HEK293T (cell line): ENCODE data around the gene ARMS2.

ENCODE experiments used
- ARNT ChIP-seq: fragments of 450-650 bp; IDR thresholded peaks from 2 replicates; pipeline ENCODE4 v1.6.1; 2017; ENCODE audit warnings: mild to moderate bottlenecking
- BHLHE40 ChIP-seq: fragments of 450-650 bp; IDR thresholded peaks from 2 replicates; pipeline ENCODE4 v1.6.1; 2016; ENCODE audit warnings: mild to moderate bottlenecking, moderate library complexity, borderline replicate concordance
- ELF4 ChIP-seq: fragments of 450-650 bp; IDR thresholded peaks from 2 replicates; pipeline ENCODE4 v1.6.1; 2017; ENCODE audit warnings: antibody characterized with exemption
- FOXA1 ChIP-seq: fragments of 450-650 bp; IDR thresholded peaks from 2 replicates; pipeline ENCODE4 v1.6.1; 2016; ENCODE audit warnings: mild to moderate bottlenecking
- FOXM1 ChIP-seq: fragments of 450-650 bp; IDR thresholded peaks from 2 replicates; pipeline ENCODE4 v1.6.1; 2017; ENCODE audit warnings: mild to moderate bottlenecking, borderline replicate concordance
- HDGF ChIP-seq: fragments of 450-650 bp; IDR thresholded peaks from 2 replicates; pipeline ENCODE4 v1.6.1; 2017; ENCODE audit warnings: antibody characterized with exemption, borderline replicate concordance
- L3MBTL2 ChIP-seq: fragments of 450-650 bp; conservative IDR thresholded peaks from 2 replicates; pipeline ENCODE4 v1.6.1; 2016; ENCODE audit warnings: mild to moderate bottlenecking
- PKNOX1 ChIP-seq: fragments of 450-650 bp; IDR thresholded peaks from 2 replicates; pipeline ENCODE4 v1.6.1; 2016
- SP1 ChIP-seq: fragments of 450-650 bp; IDR thresholded peaks from 2 replicates; pipeline ENCODE4 v1.6.1; 2017
- TARDBP ChIP-seq: fragments of 450-650 bp; IDR thresholded peaks from 2 replicates; pipeline ENCODE4 v1.6.1; 2016
- ZNF384 ChIP-seq: fragments of 450-650 bp; IDR thresholded peaks from 2 replicates; pipeline ENCODE4 v1.6.1; 2016

- no peak for TF ChIP-seq PKNOX1
- no peak for TF ChIP-seq TARDBP
- TF ChIP-seq BHLHE40: no peak
- TF ChIP-seq FOXA1: no peak
- no peak for TF ChIP-seq ZNF384
- TF ChIP-seq ARNT: no peak
- no peak for TF ChIP-seq FOXM1
- TF ChIP-seq ELF4: no peak
- TF ChIP-seq SP1: no peak
- no peak for TF ChIP-seq L3MBTL2
- TF ChIP-seq HDGF: no peak
Measured at GRCh38 chr10:122468926-122469781, 14.7 kb downstream of the ARMS2 start.
